ENCODE data around the gene SFTPD.

The SFTPD gene

GRCh38 chr10:79929409-79929904, 19.4 kb downstream of the SFTPD start:
- peaks cover 4% of the 10 kb centered on the region; the same call in 1 of the 2 replicates for H3K27me3 ChIP-seq (ENCODE audit: low read depth, low read length)
- H4K20me1 ChIP-seq (ENCODE audit: insufficient read depth, low read length) = no peaks in the 10 kb centered on the region
- peak overlapping the region; percentile 33 for H3K4me3 ChIP-seq (ENCODE audit: low read length)
- H3K9me3 ChIP-seq (ENCODE audit: insufficient read depth, low read length) = no peaks in the 10 kb centered on the region
- H3K36me3 ChIP-seq (replicated peaks; ENCODE audit: low read depth, low read length) = no peaks in the 10 kb centered on the region
- TF ChIP-seq CTCF (IDR thresholded peaks at IDR 0.05; ENCODE audit: low read depth, low read length) (peak; percentile 74), EZH2phosphoT487 (IDR thresholded peaks at IDR 0.05; ENCODE audit: low read depth) (no peak)
- 0 out of 2 replicates have a peak overlapping the region, but pooled peaks have one; percentile 23 for H2AFZ ChIP-seq (ENCODE audit: low read depth, low read length)
- H3K27ac ChIP-seq (ENCODE audit: low read length) = no peak overlapping the region
- peaks cover 3% of the 10 kb centered on the region; the same call in 1 of the 2 replicates for H3K4me1 ChIP-seq (ENCODE audit: low read length)
- peak overlapping the region; percentile 59 for H3K4me2 ChIP-seq (ENCODE audit: low read length)
- H3K79me2 ChIP-seq (ENCODE audit: low read length) = no peaks in the 10 kb centered on the region
- H3K9ac ChIP-seq (ENCODE audit: low read length) = no peak overlapping the region

- TF ChIP-seq CTCF (IDR thresholded peaks at IDR 0.05; ENCODE audit: low read depth, low read length) (no peak), EZH2phosphoT487 (IDR thresholded peaks at IDR 0.05; ENCODE audit: low read depth) (no peak)
- H3K4me2 ChIP-seq (ENCODE audit: low read length) = no peak overlapping the region
- no peak overlapping the region for H3K4me3 ChIP-seq (ENCODE audit: low read length)
- no peaks in the 10 kb centered on the region for H3K9me3 ChIP-seq (ENCODE audit: insufficient read depth, low read length)
- no peak overlapping the region for H3K27ac ChIP-seq (ENCODE audit: low read length)
- H2AFZ ChIP-seq (ENCODE audit: low read depth, low read length) = no peak overlapping the region
- no peak overlapping the region for H3K9ac ChIP-seq (ENCODE audit: low read length)
- no peaks in the 10 kb centered on the region for H3K36me3 ChIP-seq (replicated peaks; ENCODE audit: low read depth, low read length)
- H3K27me3 ChIP-seq (ENCODE audit: low read depth, low read length) = peaks cover 4% of the 10 kb centered on the region; the same call in 1 of the 2 replicates
- no peaks in the 10 kb centered on the region for H3K79me2 ChIP-seq (ENCODE audit: low read length)
- H4K20me1 ChIP-seq (ENCODE audit: insufficient read depth, low read length) = no peaks in the 10 kb centered on the region
- peaks cover 3% of the 10 kb centered on the region; the same call in 1 of the 2 replicates for H3K4me1 ChIP-seq (ENCODE audit: low read length)
Measured at GRCh38 chr10:79928028-79928583, 20.8 kb downstream of the SFTPD start.

- Histone ChIP-seq H3K36me3 (replicated peaks; ENCODE audit: low read depth, low read length) (no peaks in the 10 kb centered on the region), H3K27ac (ENCODE audit: low read length) (no peak overlapping the region), H3K9me3 (ENCODE audit: insufficient read depth, low read length) (no peaks in the 10 kb centered on the region), H3K4me3 (ENCODE audit: low read length) (no peak overlapping the region), H4K20me1 (ENCODE audit: insufficient read depth, low read length) (no peaks in the 10 kb centered on the region), H3K79me2 (ENCODE audit: low read length) (no peaks in the 10 kb centered on the region), H3K27me3 (ENCODE audit: low read depth, low read length) (peaks cover 4% of the 10 kb centered on the region; the same call in 1 of the 2 replicates), H3K9ac (ENCODE audit: low read length) (no peak overlapping the region), H2AFZ (ENCODE audit: low read depth, low read length) (no peak overlapping the region), H3K4me2 (ENCODE audit: low read length) (no peak overlapping the region), H3K4me1 (ENCODE audit: low read length) (peaks cover 3% of the 10 kb centered on the region; the same call in 1 of the 2 replicates)
- TF ChIP-seq CTCF (IDR thresholded peaks at IDR 0.05; ENCODE audit: low read depth, low read length) = no peak
- no peak for TF ChIP-seq EZH2phosphoT487 (IDR thresholded peaks at IDR 0.05; ENCODE audit: low read depth)
Measured at GRCh38 chr10:79927111-79927828, 21.6 kb downstream of the SFTPD start.

DNA sequence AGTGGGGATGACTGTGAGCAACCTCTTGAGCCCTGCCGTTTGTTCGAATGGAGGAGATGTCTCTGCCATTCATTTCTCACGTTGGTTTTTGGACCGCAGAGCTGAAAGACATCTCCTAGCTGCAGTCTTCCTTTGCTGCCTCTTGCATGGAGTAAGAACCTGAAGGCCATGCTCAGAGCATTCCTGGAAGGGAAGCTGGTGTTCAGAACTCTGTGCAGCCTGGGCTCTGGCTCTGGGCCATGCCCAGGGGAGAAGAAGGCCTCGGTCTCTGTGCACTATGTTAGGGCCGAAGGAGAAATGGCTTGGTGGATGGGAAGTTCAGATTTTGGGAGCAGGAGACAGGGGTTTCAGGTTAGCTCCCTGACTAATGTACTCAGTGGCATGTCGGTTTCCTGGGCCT, 22.9 kb downstream of the SFTPD start:
- TF ChIP-seq EZH2phosphoT487 (IDR thresholded peaks at IDR 0.05; ENCODE audit: low read depth) (no peak), CTCF (IDR thresholded peaks at IDR 0.05; ENCODE audit: low read depth, low read length) (no peak)
- Histone ChIP-seq H3K4me3 (ENCODE audit: low read length) (no peak overlapping the region), H3K27me3 (ENCODE audit: low read depth, low read length) (peaks cover 4% of the 10 kb centered on the region; the same call in 1 of the 2 replicates)

More for the DNA sequence above, 22.9 kb downstream of the SFTPD start:
- Histone ChIP-seq H3K36me3 (replicated peaks; ENCODE audit: low read depth, low read length) (no peaks in the 10 kb centered on the region), H3K9me3 (ENCODE audit: insufficient read depth, low read length) (no peaks in the 10 kb centered on the region), H4K20me1 (ENCODE audit: insufficient read depth, low read length) (no peaks in the 10 kb centered on the region), H2AFZ (ENCODE audit: low read depth, low read length) (no peak overlapping the region), H3K79me2 (ENCODE audit: low read length) (no peaks in the 10 kb centered on the region), H3K4me2 (ENCODE audit: low read length) (no peak overlapping the region), H3K9ac (ENCODE audit: low read length) (no peak overlapping the region), H3K4me1 (ENCODE audit: low read length) (peaks cover 3% of the 10 kb centered on the region; the same call in 1 of the 2 replicates), H3K27ac (ENCODE audit: low read length) (no peak overlapping the region)
